HG03378 (cell line): ENCODE data around the gene LTBR.

Source experiments
- ATAC-seq: cut with Tn5 transposase; IDR thresholded peaks from one replicate; pipeline ENCODE4 v1.9.1; 2021; ENCODE audit warnings: mild to moderate bottlenecking, moderate library complexity; ENCODE audit not compliant: unreplicated experiment

Gene LTBR

DNA sequence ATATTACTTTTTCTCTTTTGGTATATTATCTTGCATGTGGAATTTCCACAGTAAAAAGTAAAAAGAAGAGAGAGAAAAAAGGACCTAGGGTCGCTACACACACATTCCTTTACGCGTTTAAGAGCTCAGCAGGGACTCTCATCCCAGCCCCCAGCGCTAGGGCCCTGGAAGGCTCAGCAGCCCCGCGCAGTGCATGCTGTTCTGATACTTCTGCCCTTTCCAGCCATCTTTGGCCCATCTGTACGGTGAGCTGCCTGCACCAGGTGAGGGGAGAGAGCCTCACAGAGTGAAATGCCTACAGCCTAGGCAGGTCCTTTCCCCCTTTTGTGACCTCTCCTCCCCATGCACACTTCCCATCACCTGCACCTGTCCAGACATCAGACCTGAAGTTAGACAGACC lies 1.6 kb upstream of the LTBR start:
- ATAC-seq = no peak

DNA sequence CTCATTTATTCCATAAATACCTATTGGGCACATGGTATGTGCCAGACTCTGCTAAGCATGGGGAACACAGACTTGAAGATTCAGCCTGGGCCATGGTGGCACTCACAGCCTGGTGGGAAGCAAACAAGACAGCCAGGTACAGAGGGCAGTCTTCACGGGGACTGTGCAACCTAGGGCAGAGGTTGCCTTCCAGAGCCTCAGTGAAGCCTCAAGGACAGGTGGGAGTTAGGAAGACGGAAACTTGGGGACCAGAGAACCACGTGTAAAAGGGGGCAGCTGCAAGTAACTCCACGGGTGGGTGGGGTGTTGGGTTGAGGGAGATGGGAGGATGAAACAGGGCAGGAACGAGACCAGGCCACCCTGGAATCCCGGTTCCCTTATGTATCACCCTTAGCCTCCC lies 980 bp upstream of the LTBR start:
- ATAC-seq = no peak

GRCh38 chr12:6384499-6385436 lies 806 bp downstream of the LTBR start:
- no peak for ATAC-seq

DNA sequence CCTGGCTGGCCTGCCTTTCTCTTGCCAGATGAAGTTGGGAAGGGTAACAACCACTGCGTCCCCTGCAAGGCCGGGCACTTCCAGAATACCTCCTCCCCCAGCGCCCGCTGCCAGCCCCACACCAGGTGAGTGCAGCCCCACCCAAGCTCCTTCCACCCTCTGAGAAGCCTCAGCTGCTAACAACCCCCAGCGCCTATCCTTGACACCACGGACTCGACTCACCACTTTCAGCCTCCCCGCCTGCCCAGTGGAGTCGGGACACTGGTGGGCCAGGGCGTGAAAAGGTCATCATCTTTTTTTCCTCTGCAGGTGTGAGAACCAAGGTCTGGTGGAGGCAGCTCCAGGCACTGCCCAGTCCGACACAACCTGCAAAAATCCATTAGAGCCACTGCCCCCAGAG lies 2.1 kb downstream of the LTBR start:
- no peak for ATAC-seq

DNA sequence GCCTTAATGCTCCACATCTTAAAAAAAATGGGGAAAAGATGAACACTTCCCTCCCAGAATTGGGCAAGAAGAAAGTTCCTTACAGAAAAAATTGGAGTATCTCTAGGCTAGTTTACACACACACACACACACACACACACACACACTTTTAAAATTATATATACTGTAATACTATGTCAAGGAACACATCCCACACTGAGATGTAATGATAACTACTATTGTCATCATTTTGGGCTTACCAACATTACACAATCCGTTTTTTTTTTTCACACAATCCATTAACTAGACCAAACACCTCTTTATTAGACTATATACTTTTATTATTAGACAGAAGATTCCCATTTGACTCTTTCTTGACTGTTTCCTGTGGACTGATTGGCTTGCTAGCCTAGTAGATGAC lies 2.5 kb downstream of the LTBR start:
- ATAC-seq = no peak

GRCh38 chr12:6387541-6387940 lies 3.6 kb downstream of the LTBR start:
- ATAC-seq = no peak

GRCh38 chr12:6390084-6390799 lies 6.3 kb downstream of the LTBR start:
- no peak for ATAC-seq

- no peak for ATAC-seq
Observed at GRCh38 chr12:6391013-6391412, 7.1 kb downstream of the LTBR start.

GRCh38 chr12:6392504-6392903 lies 8.5 kb downstream of the LTBR start:
- no peak for ATAC-seq

DNA sequence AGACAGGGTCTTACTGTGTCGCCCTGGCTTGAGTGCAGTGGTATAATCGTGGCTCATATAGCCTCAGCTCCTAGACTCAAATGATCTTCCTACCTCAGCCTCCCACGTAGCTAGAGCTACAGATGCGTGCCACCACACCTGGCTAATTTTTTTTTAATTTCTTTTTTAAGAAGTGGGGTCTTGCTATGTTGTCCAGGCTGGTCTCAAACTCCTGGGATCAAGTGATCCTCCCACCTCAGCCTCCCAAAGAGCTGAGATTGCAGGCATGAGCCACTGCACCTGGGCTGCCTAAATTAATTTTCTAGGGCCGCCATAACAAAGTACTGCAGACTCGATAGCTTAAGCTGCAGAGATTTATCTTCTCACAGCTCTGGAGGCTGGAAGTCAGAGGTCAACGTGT lies 9.1 kb downstream of the LTBR start:
- ATAC-seq = no peak

- ATAC-seq = no peak
Observed at GRCh38 chr12:6394398-6394797, 10.4 kb downstream of the LTBR start.

- ATAC-seq = no peak
Observed at GRCh38 chr12:6396031-6396430, 12.1 kb downstream of the LTBR start.

DNA sequence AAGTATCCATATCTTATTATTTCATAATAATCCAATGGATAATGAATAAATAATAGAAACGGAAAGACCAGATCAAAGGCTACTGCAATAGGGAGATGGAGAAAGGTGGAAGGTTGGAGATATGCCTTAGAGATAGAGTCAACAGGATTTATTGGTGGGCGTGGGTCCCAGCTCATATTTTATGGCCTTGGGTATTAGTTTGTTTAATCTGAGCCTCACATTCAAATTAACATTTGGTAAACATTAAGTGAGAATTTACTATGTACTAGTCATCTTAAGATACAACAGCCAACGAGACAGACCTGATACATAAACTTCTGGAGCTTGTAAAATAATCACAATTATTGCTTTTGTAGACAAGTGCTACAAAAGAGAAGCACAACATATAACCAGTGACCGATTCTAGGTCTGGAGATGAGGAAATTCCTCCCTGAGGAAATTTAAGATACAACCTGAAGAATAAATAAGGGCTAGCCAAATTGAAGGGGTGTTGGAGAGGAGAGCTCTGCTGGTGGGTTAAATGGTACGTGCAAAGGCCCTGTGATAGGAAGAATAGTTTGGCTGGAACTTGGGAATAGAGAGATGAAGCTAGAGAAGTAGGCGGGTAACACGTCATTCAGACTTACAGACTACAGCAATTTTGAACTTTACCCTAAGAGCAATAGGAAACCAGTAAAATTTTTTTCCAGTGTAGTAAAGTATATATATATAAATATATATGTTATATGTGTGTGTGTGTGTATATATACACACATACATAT lies 16.1 kb downstream of the LTBR start:
- no peak for ATAC-seq

- ATAC-seq = no peak
Observed at GRCh38 chr12:6404390-6404789, 20.4 kb downstream of the LTBR start.

- ATAC-seq = no peak
Observed at GRCh38 chr12:6405963-6406362, 22.0 kb downstream of the LTBR start.

DNA sequence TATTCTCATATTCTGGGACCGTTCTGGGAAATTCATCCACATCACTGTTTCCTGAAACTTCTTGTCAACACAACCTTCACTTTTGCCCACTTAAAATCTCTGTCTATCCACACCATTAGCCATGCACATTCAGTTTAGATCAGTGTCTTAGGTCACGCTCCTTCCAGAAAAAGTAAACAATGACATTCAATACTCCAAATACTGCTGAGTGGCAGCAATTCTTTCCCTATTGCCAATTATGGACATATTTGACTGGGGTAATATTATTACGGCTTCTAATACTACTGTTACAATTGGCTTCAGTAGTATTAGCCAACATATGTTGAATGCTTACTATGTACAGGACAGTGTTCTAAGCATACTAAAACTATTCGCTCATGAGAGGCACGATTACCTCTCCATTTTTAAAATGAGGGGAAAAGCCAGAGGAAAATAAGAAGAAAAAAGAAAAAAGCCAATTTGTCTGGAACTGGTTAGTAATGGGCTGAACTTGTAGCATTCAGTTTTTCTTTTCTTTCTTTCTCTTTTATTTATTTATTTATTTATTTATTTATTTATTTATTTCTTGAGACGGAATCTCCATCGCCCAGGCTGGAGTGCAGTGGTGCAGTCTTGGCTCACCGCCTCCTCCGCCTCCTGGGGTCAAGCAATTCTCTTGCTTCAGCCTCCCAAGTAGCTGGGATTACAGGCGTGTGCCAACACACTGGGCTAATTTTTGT lies 23.4 kb downstream of the LTBR start:
- no peak for ATAC-seq

GRCh38 chr12:6416596-6416995 lies 32.6 kb downstream of the LTBR start:
- no peak for ATAC-seq

DNA sequence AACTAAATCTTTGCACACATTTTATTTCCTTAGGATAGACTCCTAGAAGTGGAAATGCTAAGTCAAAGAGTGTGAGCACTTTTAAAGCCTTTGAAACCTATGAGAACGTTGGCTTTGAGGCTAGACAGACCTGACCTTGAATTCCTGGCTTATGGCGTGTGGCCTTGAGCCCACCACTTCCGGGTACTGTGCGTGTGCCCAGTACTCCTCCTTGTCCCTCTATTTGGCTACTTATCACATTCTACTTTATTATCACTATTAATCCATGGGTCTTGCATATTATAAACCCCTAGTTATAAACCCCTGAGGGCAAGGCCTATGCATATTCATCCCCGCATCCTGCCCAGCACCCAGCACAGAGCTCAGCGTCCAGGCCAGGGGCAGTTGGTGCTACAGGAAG lies 34.8 kb downstream of the LTBR start:
- no peak for ATAC-seq

- no peak for ATAC-seq
Observed at GRCh38 chr12:6420364-6420763, 36.4 kb downstream of the LTBR start.

DNA sequence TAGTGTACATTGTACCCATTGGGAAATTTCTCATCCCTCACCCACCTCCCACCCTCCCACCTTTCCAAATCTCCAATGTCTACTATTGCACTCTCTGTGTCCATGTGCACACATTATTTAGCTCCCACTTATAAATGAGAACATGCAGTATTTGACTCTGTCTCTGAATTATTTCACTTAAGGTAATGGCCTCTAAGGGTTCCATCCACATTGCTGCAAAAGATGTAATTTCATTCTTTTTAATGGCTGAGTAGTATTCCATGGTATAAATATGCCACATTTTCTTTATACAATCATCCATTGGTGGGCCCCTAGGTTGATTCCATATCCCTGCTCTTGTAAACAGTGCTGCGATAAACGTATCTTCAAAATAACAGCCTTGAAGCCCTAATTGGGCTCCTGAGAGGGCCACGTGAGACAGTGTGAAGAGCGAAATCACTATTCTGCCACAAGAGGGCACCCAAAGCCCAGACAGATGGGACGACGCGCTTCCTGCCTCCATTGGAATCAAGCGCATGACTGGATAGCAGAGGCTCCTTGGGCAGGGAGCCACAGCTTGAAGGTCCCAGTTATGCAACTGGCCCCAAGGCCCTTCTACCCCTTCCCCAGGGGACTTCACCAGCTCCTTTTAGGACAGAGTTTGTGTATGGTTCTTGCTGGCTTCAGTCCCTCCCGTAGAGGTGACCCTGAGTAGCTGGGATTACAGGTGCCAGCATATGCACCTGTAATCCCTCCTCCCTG lies 39.5 kb downstream of the LTBR start:
- peak; percentile 33 for ATAC-seq
